ENCODE measurements around the gene GTF2H1.
"Not testable (repeated sequence)": the region's sequence is repeated elsewhere in the genome, so short reads cannot be mapped to it uniquely, and the experiment has no call there.

GTF2H1 gene

DNA sequence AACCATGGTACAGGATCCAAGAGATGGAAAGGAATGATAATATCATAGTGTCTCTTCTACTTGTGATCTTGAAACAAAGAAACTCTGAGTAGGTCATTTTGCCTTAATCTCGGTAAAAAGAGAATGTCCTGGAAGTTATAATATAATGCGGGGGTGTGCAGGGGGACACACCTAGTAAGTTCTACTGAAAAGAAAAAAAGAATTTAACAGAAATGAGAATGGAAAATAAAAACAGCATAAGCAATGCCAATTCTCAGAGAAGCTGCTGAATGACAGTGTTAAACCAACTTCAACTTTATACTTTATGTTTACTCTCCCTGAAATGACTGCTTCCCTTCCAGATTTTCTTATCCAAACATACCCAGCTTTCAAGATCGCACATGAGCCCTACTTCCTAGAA lies 2.5 kb upstream of the GTF2H1 start:
- FAIRE-seq, result no peak

DNA sequence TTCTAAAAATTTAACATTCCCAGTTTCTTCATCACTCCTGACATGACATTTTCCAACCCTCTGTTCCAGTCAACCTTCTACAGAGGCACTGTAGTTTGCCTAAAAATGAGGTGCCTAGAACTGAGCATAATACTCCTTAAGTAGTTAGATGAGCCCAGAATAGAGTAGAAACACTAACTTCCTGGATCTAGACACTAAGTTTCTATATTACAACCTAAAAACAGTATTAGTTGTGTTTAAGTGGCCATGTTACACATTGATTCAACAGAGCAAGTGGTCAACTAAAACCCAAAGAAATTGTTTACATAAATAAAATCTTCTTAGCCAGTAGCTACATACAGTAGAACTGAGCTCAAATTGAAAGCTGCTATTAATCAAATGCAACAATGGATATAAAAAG lies 1.8 kb upstream of the GTF2H1 start:
- no peak for FAIRE-seq

GRCh38 chr11:18321578-18321968 lies 794 bp upstream of the GTF2H1 start:
- no peak for FAIRE-seq

DNA sequence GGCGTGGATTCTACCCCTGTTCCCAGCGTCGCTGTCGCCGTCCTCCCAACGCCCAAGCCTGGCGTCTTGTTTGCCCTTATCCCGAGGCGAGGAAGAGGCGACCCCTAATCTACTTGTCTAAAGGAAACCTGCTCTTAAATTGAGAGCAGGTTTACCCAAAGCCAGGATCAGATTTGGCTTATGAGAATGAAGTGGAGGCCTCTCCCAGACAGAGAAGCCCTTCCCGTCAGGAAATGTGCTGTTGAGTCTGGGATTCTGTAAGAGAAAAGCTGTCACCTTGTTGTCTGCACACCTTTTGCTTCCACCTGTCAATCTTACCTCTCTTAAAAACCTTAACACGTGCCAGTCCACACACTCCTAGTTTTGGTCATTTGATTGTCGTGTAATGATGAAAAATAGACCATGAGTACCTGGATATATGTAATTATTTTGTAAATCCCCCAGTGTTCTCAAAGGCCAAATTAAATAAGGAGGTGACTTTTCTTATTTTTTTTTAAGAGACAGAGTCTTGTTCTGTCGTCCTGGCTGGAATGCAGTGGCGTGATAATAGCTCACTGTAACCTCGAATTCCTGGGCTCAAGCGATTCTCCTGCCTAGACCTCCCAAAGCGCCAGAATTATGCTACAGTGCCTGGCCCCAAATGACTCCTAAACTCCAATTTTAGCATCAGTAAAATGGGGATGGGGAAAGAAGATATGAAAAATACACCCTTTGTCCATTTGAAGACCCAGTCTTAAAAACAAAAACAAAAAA lies 627 bp downstream of the GTF2H1 start:
- no peak for FAIRE-seq

GRCh38 chr11:18323881-18324280 lies 1.5 kb downstream of the GTF2H1 start:
- FAIRE-seq, result not testable (repeated sequence)

- FAIRE-seq, result no peak
Measured at GRCh38 chr11:18324381-18324780, 2.0 kb downstream of the GTF2H1 start.

DNA sequence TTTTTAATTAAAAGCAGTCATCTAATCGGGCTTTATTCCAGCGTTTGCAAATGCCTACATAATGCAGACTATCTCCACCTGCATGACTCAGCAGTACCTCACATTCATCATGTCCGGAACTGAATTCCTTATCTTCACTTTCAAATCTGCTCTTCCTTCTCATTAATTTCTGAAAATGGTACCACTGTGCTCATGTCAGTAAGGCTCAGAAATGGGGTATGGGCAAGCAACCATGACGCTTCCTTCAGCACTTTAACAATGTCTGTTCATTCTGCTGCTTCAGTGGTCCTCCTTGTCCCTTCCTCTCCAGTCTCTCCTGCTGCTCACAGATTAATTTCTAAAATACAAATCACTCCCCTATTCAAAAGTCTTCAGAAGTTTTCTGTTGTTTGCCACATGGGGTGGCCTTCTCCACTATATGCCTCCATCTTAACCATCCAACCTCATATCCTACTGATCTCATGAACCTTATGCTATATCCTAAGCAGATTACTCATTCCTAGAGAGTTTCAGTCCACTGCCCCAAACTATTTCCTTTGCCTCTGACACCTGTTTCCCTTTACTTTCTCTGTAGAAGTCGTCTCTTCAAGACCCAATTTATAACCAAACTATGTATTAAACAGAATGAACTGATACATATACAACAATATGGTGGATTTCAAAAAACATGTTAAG lies 7.0 kb downstream of the GTF2H1 start:
- no peak for FAIRE-seq

DNA sequence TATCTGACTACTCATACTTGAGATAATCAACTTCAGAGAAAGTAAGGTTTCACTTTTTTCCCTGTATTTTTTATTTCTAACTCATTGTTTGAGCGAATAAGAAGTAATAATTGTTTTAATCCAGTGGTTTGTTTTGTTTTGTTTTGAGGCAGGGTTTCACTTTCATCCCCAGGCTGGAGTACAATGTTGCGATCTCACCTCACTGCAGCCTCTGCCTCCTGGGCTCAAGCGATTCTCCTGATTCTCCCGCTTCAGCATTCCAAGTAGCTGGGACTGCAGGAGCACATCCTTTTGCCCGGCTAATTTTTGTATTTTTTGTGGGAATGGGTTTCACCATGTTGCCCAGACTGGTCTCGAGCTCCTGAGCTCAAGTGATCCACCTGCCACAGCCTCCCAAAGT lies 8.6 kb downstream of the GTF2H1 start:
- no peak for FAIRE-seq

DNA sequence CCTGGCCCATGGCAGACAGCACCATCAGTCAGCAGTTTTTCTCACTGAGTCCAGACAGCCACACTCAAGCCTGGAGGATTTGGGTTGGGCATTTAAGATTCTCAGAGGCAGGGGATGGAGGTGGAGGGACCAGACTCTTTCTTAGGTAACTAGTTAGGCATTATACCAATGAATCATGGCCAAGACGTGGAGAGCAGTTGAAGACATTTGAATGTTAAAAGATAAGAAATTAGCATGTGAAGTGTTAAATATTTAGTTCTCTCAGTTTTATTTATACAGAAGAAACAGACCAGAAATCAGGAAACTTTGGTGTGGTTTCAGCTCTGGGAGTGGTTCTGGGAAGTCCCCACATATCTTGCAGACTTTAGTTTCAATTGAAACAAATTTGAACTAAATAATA lies 9.9 kb downstream of the GTF2H1 start:
- no peak for FAIRE-seq

DNA sequence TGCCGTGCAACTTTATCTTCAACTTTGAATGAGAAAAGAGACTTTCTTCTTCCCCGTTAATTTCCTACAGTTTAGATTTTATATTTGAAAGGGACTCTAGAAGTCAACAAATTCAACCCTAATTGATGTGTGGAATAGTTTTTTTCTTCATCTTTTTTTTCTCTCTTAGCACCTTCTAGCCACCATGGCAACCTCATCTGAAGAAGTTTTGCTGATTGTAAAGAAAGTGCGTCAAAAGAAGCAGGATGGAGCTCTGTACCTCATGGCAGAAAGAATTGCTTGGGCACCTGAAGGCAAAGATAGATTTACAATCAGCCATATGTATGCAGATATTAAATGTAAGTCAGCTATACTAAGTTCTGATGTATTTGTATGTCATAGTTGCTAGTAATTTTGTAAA lies 10.5 kb downstream of the GTF2H1 start:
- no peak for FAIRE-seq

- FAIRE-seq, result no peak
Measured at GRCh38 chr11:18347471-18348125, 25.2 kb downstream of the GTF2H1 start.

GRCh38 chr11:18352581-18352980 lies 30.2 kb downstream of the GTF2H1 start:
- FAIRE-seq, result no peak

DNA sequence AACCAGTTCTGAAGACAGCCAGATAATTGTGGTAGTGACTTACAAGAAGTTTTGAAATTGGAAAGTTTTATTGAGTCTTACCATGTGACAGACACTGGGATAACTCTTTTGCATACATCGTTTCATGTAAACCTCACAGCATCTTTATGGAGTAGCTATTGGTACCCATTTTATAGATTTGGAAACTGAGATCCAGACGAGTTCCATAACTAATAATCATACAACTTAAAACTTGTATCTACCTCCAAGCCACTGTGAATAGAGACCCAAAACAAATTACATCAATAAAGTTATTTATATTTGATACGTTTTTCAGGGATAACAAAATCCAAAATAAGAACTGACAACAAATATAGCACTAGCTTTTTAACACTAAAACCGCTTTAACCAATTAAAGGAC lies 36.3 kb downstream of the GTF2H1 start:
- no peak for FAIRE-seq

DNA sequence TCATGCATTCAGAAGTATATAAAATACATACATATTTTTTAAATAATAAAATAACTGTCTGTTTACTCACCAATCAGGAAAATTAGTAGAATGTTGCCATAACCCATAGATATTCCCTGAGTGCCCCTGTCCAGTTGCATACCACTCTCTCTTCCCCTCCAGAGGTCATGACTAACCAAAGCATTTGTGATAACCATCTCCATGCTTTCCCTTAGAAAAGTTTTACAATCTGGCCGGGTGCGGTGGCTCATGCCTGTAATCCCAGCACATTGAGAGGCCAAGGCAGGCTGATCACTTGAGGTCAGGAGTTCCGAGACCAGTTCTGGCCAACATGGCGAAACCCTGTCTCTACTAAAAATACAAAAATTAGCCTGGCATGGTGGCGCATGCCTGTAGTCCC lies 38.8 kb downstream of the GTF2H1 start:
- no peak for FAIRE-seq

- no peak for FAIRE-seq
Measured at GRCh38 chr11:18364495-18365073, 42.2 kb downstream of the GTF2H1 start.

- FAIRE-seq, result no peak
Measured at GRCh38 chr11:18365741-18366140, 43.4 kb downstream of the GTF2H1 start.

DNA sequence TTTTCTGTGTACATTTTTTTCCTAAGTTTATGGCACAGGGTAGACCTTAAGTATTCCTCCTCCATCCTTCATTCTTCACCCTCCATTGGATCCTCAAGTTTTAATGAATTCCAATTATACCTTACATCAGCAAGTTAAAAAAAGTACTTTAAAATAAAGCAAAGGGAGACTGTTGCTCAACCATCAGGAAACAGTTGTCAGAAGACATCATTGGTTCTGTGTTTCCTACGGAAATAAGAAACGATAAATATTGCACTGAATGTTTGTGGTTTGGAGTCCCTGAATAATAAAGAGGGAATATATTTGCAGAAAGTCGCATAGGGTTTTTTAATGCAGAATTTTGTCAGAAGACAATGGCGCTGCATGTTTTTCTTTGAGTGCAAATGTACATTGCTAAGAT lies 43.9 kb downstream of the GTF2H1 start:
- no peak for FAIRE-seq

DNA sequence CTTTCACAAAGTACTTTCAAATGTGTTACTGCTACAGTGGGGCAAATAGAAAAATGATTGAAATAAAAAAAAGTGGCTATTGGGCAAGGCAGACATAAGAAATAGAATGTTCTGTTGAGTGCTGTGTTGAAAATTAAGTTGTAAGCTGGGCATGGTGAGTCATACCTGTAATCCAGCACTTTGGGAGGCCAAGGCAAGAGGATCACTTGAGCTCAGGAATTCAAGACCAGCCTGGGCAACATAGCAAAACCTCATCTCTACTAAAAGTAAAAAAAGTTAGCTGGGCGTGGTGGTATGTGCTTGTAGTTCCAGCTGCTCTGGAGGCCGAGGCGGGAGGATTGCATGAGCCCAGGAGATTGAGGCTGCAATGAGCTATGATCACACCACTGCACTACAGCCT lies 45.1 kb downstream of the GTF2H1 start:
- no peak for FAIRE-seq

DNA sequence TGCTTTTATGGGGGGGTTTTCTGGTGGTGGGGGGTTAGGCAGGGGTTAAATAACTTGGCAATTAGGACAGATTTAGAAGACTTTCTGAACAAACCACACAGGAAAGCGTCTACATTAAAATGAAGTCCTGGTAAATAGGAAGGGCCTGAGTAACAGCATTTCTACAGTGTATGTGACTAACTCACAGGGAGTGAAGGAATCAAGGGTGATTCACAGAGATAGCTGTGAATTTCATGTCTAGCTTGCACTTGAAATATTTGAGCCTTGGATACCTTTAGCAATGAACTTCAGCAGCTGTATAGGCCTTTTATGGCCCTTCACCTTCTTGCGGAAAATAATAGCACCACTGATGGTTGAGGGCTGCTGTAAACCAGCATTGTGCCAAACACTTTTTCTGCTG lies 45.9 kb downstream of the GTF2H1 start:
- FAIRE-seq, result no peak

DNA sequence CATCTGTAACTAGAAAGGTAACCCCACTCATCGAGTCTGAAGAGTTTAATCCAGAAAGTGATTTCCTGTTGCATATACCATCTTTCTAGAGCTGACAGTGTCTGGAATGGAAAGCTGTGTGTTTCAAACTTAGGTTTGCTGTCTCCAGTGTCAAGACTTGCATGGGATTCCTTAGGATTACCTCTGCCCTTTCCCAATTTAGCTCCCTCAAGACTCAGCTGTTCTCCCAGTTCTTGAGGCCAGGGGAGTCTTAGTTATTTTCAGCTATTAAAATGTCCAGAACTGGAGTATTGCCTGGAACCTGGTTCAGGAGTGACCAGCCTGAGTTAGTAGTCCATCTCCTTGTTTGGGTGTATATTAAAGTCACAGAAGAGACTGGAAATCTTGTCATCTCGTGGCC lies 47.0 kb downstream of the GTF2H1 start:
- no peak for FAIRE-seq

- no peak for FAIRE-seq
Measured at GRCh38 chr11:18371279-18371678, 48.9 kb downstream of the GTF2H1 start.

DNA sequence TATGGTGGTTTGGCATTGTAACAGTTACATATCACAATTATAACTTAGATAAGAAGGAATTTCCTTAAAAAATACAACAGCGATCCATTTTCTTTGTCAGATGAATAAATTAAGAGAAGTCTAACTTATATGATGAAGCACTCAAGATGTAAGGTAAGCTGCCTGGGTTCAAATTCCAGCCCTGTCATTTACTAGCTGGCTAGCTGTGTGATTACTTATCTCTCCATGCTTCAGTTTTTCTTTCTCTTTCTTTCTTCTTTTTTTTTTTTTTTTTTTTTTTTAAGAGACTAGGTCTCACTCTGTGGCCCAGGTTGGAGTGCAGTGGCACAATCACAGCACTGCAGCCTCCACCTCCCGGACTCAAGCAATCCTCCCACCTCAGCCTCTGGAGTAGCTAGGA lies 49.8 kb downstream of the GTF2H1 start:
- FAIRE-seq, result no peak

DNA sequence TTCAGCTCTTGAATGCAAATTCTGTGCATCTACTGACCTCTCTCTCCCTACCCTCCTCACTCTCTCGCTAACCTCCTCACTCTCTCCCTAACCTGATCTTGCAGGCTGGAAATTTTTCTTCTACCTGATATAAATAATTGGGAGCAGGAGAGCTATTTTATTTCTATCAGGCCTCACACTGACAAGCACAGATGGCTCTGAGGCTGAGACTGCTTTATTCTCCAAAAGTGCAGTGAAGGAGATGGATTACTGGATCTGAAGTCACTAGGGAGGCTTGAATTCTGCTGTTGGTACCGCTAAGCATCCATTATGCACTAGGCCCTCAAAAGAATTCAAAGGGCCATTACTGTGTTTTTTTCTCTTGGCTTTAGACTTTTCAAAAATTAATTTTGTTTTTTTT lies 52.6 kb downstream of the GTF2H1 start:
- FAIRE-seq, result no peak

GRCh38 chr11:18375941-18376340 lies 53.6 kb downstream of the GTF2H1 start:
- no peak for FAIRE-seq

Measured in endometrium (tissue), 2 donors.